Measurements from ENCODE around the gene STX1B.
"Not testable (repeated sequence)": the region's sequence is repeated elsewhere in the genome, so short reads cannot be mapped to it uniquely, and the experiment has no call there.

STX1B gene

GRCh38 chr16:31023252-31023602 is 12.8 kb upstream of the STX1B start:
- no peaks in the 10 kb centered on the region for H4K20me1 ChIP-seq (ENCODE audit: insufficient read depth, low read length, poor library complexity, severe bottlenecking)
- H3K9ac ChIP-seq (ENCODE audit: low read depth, low read length, poor library complexity, severe bottlenecking): no peak overlapping the region
- no peaks in the 10 kb centered on the region for H3K36me3 ChIP-seq (ENCODE audit: insufficient read depth, low read length)
- no peaks in the 10 kb centered on the region for H3K79me2 ChIP-seq (ENCODE audit: insufficient read depth, low read length)
- no peaks in the 10 kb centered on the region for H3K9me3 ChIP-seq (ENCODE audit: insufficient read depth, low read depth, low read length)
- TF ChIP-seq EZH2phosphoT487 (IDR thresholded peaks at IDR 0.05; ENCODE audit: borderline replicate concordance): no peak
- TF ChIP-seq CTCF (conservative IDR thresholded peaks at IDR 0.05; ENCODE audit: low read length): no peak
- H3K4me3 ChIP-seq (ENCODE audit: low read length, poor library complexity, severe bottlenecking): no peak overlapping the region
- no peak overlapping the region for H2AFZ ChIP-seq (ENCODE audit: low read length)
- H3F3A ChIP-seq (ENCODE audit: low read depth): no peaks in the 10 kb centered on the region
- no peak overlapping the region for H3K4me2 ChIP-seq (ENCODE audit: low read depth, low read length, poor library complexity, severe bottlenecking)
- H3K9me2 ChIP-seq (replicated peaks; ENCODE audit: low read depth, low read length): no peaks in the 10 kb centered on the region
- H3K27me3 ChIP-seq (ENCODE audit: insufficient read depth, low read length, poor library complexity, severe bottlenecking): no peaks in the 10 kb centered on the region
- H3K4me1 ChIP-seq (ENCODE audit: insufficient read depth, low read length, poor library complexity, severe bottlenecking): no peaks in the 10 kb centered on the region

GRCh38 chr16:31022544-31023251 is 12.3 kb upstream of the STX1B start:
- H3K27me3 ChIP-seq (ENCODE audit: insufficient read depth, low read length, poor library complexity, severe bottlenecking): no peaks in the 10 kb centered on the region
- no peaks in the 10 kb centered on the region for H3F3A ChIP-seq (ENCODE audit: low read depth)
- no peaks in the 10 kb centered on the region for H4K20me1 ChIP-seq (ENCODE audit: insufficient read depth, low read length, poor library complexity, severe bottlenecking)
- H3K9me2 ChIP-seq (replicated peaks; ENCODE audit: low read depth, low read length): no peaks in the 10 kb centered on the region
- H3K79me2 ChIP-seq (ENCODE audit: insufficient read depth, low read length): no peaks in the 10 kb centered on the region
- H3K4me1 ChIP-seq (ENCODE audit: insufficient read depth, low read length, poor library complexity, severe bottlenecking): no peaks in the 10 kb centered on the region
- 0 out of 2 replicates have a peak overlapping the region, but pooled peaks have one; percentile 13 for H2AFZ ChIP-seq (ENCODE audit: low read length)
- H3K4me3 ChIP-seq (ENCODE audit: low read length, poor library complexity, severe bottlenecking): no peak overlapping the region
- no peaks in the 10 kb centered on the region for H3K9me3 ChIP-seq (ENCODE audit: insufficient read depth, low read depth, low read length)
- TF ChIP-seq CTCF (conservative IDR thresholded peaks at IDR 0.05; ENCODE audit: low read length): no peak
- TF ChIP-seq EZH2phosphoT487 (IDR thresholded peaks at IDR 0.05; ENCODE audit: borderline replicate concordance): no peak
- H3K9ac ChIP-seq (ENCODE audit: low read depth, low read length, poor library complexity, severe bottlenecking): no peak overlapping the region
- no peak overlapping the region for H3K4me2 ChIP-seq (ENCODE audit: low read depth, low read length, poor library complexity, severe bottlenecking)
- H3K36me3 ChIP-seq (ENCODE audit: insufficient read depth, low read length): no peaks in the 10 kb centered on the region

GRCh38 chr16:31020536-31020935 is 10.1 kb upstream of the STX1B start:
- Histone ChIP-seq H3K79me2 (ENCODE audit: insufficient read depth, low read length) (no peaks in the 10 kb centered on the region), H3K36me3 (ENCODE audit: insufficient read depth, low read length) (no peaks in the 10 kb centered on the region), H3K9ac (ENCODE audit: low read depth, low read length, poor library complexity, severe bottlenecking) (no peak overlapping the region), H4K20me1 (ENCODE audit: insufficient read depth, low read length, poor library complexity, severe bottlenecking) (no peaks in the 10 kb centered on the region), H3F3A (ENCODE audit: low read depth) (no peaks in the 10 kb centered on the region), H3K27me3 (ENCODE audit: insufficient read depth, low read length, poor library complexity, severe bottlenecking) (no peaks in the 10 kb centered on the region), H2AFZ (ENCODE audit: low read length) (no peak overlapping the region), H3K4me3 (ENCODE audit: low read length, poor library complexity, severe bottlenecking) (no peak overlapping the region), H3K4me2 (ENCODE audit: low read depth, low read length, poor library complexity, severe bottlenecking) (no peak overlapping the region), H3K9me3 (ENCODE audit: insufficient read depth, low read depth, low read length) (no peaks in the 10 kb centered on the region), H3K9me2 (replicated peaks; ENCODE audit: low read depth, low read length) (no peaks in the 10 kb centered on the region), H3K4me1 (ENCODE audit: insufficient read depth, low read length, poor library complexity, severe bottlenecking) (no peaks in the 10 kb centered on the region)
- TF ChIP-seq EZH2phosphoT487 (IDR thresholded peaks at IDR 0.05; ENCODE audit: borderline replicate concordance): no peak
- TF ChIP-seq CTCF (conservative IDR thresholded peaks at IDR 0.05; ENCODE audit: low read length): no peak

- not testable (repeated sequence) for H3K27me3 ChIP-seq (ENCODE audit: insufficient read depth, low read length, poor library complexity, severe bottlenecking); H3K36me3 ChIP-seq (ENCODE audit: insufficient read depth, low read length); H3K79me2 ChIP-seq (ENCODE audit: insufficient read depth, low read length); H3K4me3 ChIP-seq (ENCODE audit: low read length, poor library complexity, severe bottlenecking); H3K4me2 ChIP-seq (ENCODE audit: low read depth, low read length, poor library complexity, severe bottlenecking); H4K20me1 ChIP-seq (ENCODE audit: insufficient read depth, low read length, poor library complexity, severe bottlenecking); H3F3A ChIP-seq (ENCODE audit: low read depth); H2AFZ ChIP-seq (ENCODE audit: low read length); H3K4me1 ChIP-seq (ENCODE audit: insufficient read depth, low read length, poor library complexity, severe bottlenecking); H3K9me2 ChIP-seq (replicated peaks; ENCODE audit: low read depth, low read length); H3K9ac ChIP-seq (ENCODE audit: low read depth, low read length, poor library complexity, severe bottlenecking); H3K9me3 ChIP-seq (ENCODE audit: insufficient read depth, low read depth, low read length)
Observed at GRCh38 chr16:31017756-31018155, 7.3 kb upstream of the STX1B start.
